Measurements from ENCODE around the gene ATXN2. TPM values are rescaled to one million over a fixed set of nuclear protein-coding genes. Genes with fewer than 3 reads are reported as not detected.

Gene ATXN2
- total and polyA plus RNA-seq, 2 experiments from 2014 or later = 19.2 to 56.4 TPM

DNA sequence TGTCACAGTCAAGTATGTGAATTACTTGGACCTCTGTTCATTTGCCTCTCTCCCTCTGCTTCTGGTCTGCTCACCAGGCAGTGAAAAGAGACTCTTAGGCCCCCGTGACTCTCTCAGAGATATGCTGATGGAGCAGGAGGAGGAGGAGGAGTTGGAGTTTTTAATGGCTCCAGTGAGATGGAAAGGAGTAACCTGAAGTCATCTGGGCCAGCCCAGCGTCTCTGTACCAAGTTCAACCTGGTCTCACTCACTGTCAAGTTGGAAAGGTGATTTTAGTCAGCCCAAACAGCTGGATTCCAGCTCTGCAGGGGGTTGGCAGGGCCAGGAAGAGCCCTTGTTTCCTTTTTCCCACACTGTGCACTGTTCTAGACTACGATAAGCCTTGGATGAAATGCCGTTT, 144.8 kb downstream of the ATXN2 start:
- 0 out of 2 replicates have a peak, but pooled peaks cover 3% of the 10 kb centered on the region for H4K20me1 ChIP-seq (ENCODE audit: insufficient read depth)
- H3F3A ChIP-seq (ENCODE audit: insufficient read depth) = peaks cover 75% of the 10 kb centered on the region
- no peak for TF ChIP-seq EZH2phosphoT487 (IDR thresholded peaks at IDR 0.05; ENCODE audit: insufficient read depth, low read depth)
- no peak for TF ChIP-seq EZH2 (IDR thresholded peaks at IDR 0.05; ENCODE audit: insufficient read depth, poor library complexity, severe bottlenecking)
- H3K4me3 ChIP-seq = no peak overlapping the region
- no peaks in the 10 kb centered on the region for H3K9me3 ChIP-seq (ENCODE audit: low read depth)
- no peaks in the 10 kb centered on the region for H3K9me2 ChIP-seq (ENCODE audit: insufficient read depth)
- peaks cover 61% of the 10 kb centered on the region for H3K79me2 ChIP-seq (ENCODE audit: insufficient read depth)
- no peak overlapping the region for H3K4me2 ChIP-seq (ENCODE audit: unreplicated experiment)
- no peak for DNase-seq
- H3K36me3 ChIP-seq (ENCODE audit: low read depth) = peaks cover 62% of the 10 kb centered on the region
- in situ Hi-C loops (cut with MboI) = no loop called here
- WGBS, 2 experiments (ENCODE audit: low coverage in 1 of 2, low lambda C conversion rate in 2 of 2, missing lambda C conversion rate in 2 of 2) = 86 to 93% methylated on average over 4 of the region's 4 CpGs
- H3K27ac ChIP-seq = no peak overlapping the region
- no peak overlapping the region for H3K9ac ChIP-seq
- peaks cover 10% of the 10 kb centered on the region; the same call in 1 of the 2 replicates for H3K4me1 ChIP-seq (ENCODE audit: insufficient read depth)
- no peaks in the 10 kb centered on the region for H3K27me3 ChIP-seq (replicated peaks; ENCODE audit: insufficient read depth)
- H2AFZ ChIP-seq = no peak overlapping the region

DNA sequence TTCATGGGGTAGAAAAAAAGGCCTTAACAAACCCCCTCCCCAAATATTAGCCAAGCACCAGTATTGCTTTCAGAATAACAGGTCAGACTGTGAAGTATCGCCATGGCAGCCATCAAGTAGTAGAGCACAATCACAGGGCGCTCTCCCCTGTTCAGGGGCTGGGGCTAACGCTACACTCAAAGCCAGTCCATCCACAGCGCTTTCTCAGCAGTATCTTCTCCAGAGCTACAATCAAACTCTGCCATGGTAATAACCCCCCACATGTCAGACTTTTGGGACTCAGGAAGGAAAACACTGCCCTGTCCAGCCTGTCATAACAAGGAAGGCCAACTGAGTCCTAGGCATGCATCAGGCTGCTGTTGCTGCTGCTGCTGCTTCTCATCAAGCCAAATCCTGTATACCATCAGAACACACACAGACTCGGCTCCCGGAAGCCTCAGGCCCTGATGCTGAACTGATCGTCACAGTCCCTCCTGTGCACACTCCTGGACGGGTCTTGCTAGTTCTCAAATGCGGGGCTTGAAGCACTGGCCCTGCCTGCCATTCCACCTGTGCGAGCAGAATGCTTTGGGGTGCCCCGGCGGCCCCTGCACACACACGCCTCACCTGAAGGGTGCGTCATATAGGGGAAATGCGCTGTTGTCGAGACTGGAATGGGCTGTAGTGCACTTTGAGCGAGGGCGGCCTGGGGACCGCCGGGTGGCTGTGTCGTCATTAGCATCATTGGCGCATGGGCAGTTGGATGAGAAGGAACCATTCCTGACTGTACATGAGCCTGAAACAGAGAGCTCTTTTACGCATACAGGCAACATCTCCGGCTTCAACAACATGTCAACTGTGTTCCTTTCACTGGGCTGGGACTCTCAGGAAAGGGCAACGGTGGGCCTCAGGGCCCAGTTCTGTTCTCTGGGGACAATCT, 145.8 kb downstream of the ATXN2 start:
- in situ Hi-C loops (cut with MboI) = no loop called here

DNA sequence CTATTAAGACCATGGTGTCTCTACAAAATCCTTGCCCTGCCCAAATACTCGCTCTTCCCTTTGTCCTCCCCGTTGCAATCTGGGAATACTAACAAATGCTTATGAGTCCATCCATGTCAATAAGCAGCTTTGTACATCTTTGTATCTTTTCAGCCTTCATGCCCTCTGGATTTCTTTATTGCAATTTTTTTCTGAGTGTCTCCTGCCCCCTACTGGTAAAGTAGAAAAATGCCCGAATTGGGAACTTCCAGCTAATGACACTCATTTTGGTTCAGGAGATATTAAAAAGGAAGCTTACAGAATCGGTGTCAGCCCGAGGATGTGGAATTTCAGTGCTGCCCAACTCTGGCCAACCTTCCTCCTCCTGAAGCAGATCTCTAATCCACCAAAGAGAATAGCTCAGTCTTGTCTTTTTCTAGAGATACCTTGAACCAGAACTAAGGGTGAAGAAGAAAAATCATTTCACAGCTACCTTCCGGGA, 147.4 kb downstream of the ATXN2 start:
- Histone ChIP-seq H3K4me2 (ENCODE audit: unreplicated experiment) (no peak overlapping the region), H4K20me1 (ENCODE audit: insufficient read depth) (0 out of 2 replicates have a peak, but pooled peaks cover 3% of the 10 kb centered on the region), H2AFZ (no peak overlapping the region), H3K79me2 (ENCODE audit: insufficient read depth) (peaks cover 43% of the 10 kb centered on the region), H3K9ac (no peak overlapping the region), H3K9me3 (ENCODE audit: low read depth) (no peaks in the 10 kb centered on the region), H3K36me3 (ENCODE audit: low read depth) (peaks cover 64% of the 10 kb centered on the region), H3K9me2 (ENCODE audit: insufficient read depth) (no peaks in the 10 kb centered on the region), H3K4me1 (ENCODE audit: insufficient read depth) (peaks cover 10% of the 10 kb centered on the region; the same call in 1 of the 2 replicates), H3K27ac (peak overlapping the region; percentile 27), H3F3A (ENCODE audit: insufficient read depth) (peaks cover 90% of the 10 kb centered on the region), H3K27me3 (replicated peaks; ENCODE audit: insufficient read depth) (no peaks in the 10 kb centered on the region), H3K4me3 (no peak overlapping the region)
- in situ Hi-C loops (cut with MboI) = no loop called here
- peak; percentile 67 for DNase-seq
- TF ChIP-seq EZH2phosphoT487 (IDR thresholded peaks at IDR 0.05; ENCODE audit: insufficient read depth, low read depth) (no peak), EZH2 (IDR thresholded peaks at IDR 0.05; ENCODE audit: insufficient read depth, poor library complexity, severe bottlenecking) (no peak)
- WGBS, 2 experiments (ENCODE audit: low coverage in 1 of 2, low lambda C conversion rate in 2 of 2, missing lambda C conversion rate in 2 of 2) = 41 to 50% methylated on average over 6 of the region's 6 CpGs

More for the DNA sequence above, 145.8 kb downstream of the ATXN2 start:
- WGBS, 2 experiments (ENCODE audit: low coverage in 1 of 2, low lambda C conversion rate in 2 of 2, missing lambda C conversion rate in 2 of 2) = 91 to 93% methylated on average over 25 of the region's 25 CpGs
- H3K9ac ChIP-seq = no peak overlapping the region
- H2AFZ ChIP-seq = no peak overlapping the region
- no peak for TF ChIP-seq EZH2phosphoT487 (IDR thresholded peaks at IDR 0.05; ENCODE audit: insufficient read depth, low read depth)
- TF ChIP-seq EZH2 (IDR thresholded peaks at IDR 0.05; ENCODE audit: insufficient read depth, poor library complexity, severe bottlenecking) = no peak
- peaks cover 10% of the 10 kb centered on the region; the same call in 1 of the 2 replicates for H3K4me1 ChIP-seq (ENCODE audit: insufficient read depth)
- H3F3A ChIP-seq (ENCODE audit: insufficient read depth) = peaks cover 77% of the 10 kb centered on the region
- no peak for DNase-seq
- peaks cover 52% of the 10 kb centered on the region for H3K79me2 ChIP-seq (ENCODE audit: insufficient read depth)
- H3K9me3 ChIP-seq (ENCODE audit: low read depth) = no peaks in the 10 kb centered on the region
- H3K9me2 ChIP-seq (ENCODE audit: insufficient read depth) = no peaks in the 10 kb centered on the region
- no peak overlapping the region for H3K4me2 ChIP-seq (ENCODE audit: unreplicated experiment)
- no peak overlapping the region for H3K27ac ChIP-seq
- H4K20me1 ChIP-seq (ENCODE audit: insufficient read depth) = 0 out of 2 replicates have a peak, but pooled peaks cover 3% of the 10 kb centered on the region
- peaks cover 69% of the 10 kb centered on the region for H3K36me3 ChIP-seq (ENCODE audit: low read depth)
- H3K4me3 ChIP-seq = no peak overlapping the region
- H3K27me3 ChIP-seq (replicated peaks; ENCODE audit: insufficient read depth) = no peaks in the 10 kb centered on the region

DNA sequence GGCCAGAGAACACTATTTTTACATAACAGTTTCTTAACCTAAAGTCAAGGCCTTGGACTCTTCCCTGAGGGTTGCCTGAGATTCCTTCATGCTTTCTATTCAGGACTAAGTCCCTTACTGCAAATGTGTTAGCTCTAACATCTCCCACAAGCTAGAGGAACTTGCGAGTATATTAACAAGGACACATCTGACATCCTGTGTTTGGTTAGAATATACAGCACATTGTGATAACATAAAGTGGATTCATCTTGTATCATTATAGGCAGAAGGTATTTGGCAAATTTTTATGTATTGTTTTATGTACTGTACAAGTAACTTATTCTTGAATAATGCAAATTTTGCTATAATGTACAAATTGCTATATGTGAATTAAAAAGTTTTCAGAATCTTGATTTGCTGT, 147.9 kb downstream of the ATXN2 start:
- H4K20me1 ChIP-seq (ENCODE audit: insufficient read depth) = 0 out of 2 replicates have a peak, but pooled peaks cover 3% of the 10 kb centered on the region
- WGBS, 2 experiments (ENCODE audit: low coverage in 1 of 2, low lambda C conversion rate in 2 of 2, missing lambda C conversion rate in 2 of 2) = 93 to 100% methylated on average over 1 of the region's 1 CpG

More for the DNA sequence above, 147.9 kb downstream of the ATXN2 start:
- H3K4me1 ChIP-seq (ENCODE audit: insufficient read depth) = peaks cover 11% of the 10 kb centered on the region; the same call in 1 of the 2 replicates
- no peak for TF ChIP-seq EZH2 (IDR thresholded peaks at IDR 0.05; ENCODE audit: insufficient read depth, poor library complexity, severe bottlenecking)
- no peak for TF ChIP-seq EZH2phosphoT487 (IDR thresholded peaks at IDR 0.05; ENCODE audit: insufficient read depth, low read depth)
- H3K4me2 ChIP-seq (ENCODE audit: unreplicated experiment) = no peak overlapping the region
- no peaks in the 10 kb centered on the region for H3K9me3 ChIP-seq (ENCODE audit: low read depth)
- peaks cover 62% of the 10 kb centered on the region for H3K36me3 ChIP-seq (ENCODE audit: low read depth)
- H3K27ac ChIP-seq = peak overlapping the region; percentile 27
- H3K9me2 ChIP-seq (ENCODE audit: insufficient read depth) = no peaks in the 10 kb centered on the region
- peaks cover 91% of the 10 kb centered on the region for H3F3A ChIP-seq (ENCODE audit: insufficient read depth)
- DNase-seq = no peak
- H2AFZ ChIP-seq = no peak overlapping the region
- no peak overlapping the region for H3K9ac ChIP-seq
- H3K79me2 ChIP-seq (ENCODE audit: insufficient read depth) = peaks cover 43% of the 10 kb centered on the region
- no peaks in the 10 kb centered on the region for H3K27me3 ChIP-seq (replicated peaks; ENCODE audit: insufficient read depth)
- H3K4me3 ChIP-seq = no peak overlapping the region
- in situ Hi-C loops (cut with MboI) = no loop called here
